Activated CD4-positive, alpha-beta memory T cell treated with anti-CD3 and anti-CD28 coated beads for 36 hours (primary cell): Measurements from ENCODE around the gene MARK1. TPM values are rescaled to one million over a fixed set of nuclear protein-coding genes. Genes with fewer than 3 reads are reported as not detected.

Experiments
- CTCF ChIA-PET: fragments of 350-600 bp; sonication (Branson Sonifier 250); formaldehyde crosslinking; loops from one replicate; lab custom pipeline; 2021; ENCODE audit warnings: antibody characterized with exemption, inconsistent platforms; lab: Charles Lee
- POLR2A ChIA-PET: fragments of 350-600 bp; sonication (Branson Sonifier 250); formaldehyde crosslinking; loops from one replicate; lab custom pipeline; 2021; ENCODE audit warnings: antibody characterized with exemption; lab: Charles Lee
- DNase-seq: peaks from one replicate; pipeline ENCODE4 v3.0.0-alpha.2; 2020
- H3K27ac Mint-ChIP-seq: one replicate; pipeline ENCODE4 v1.8.0; 2021; ENCODE audit warnings: mixed read lengths
- H3K27me3 Mint-ChIP-seq: one replicate; pipeline ENCODE4 v1.8.0; 2021; ENCODE audit warnings: mixed read lengths
- H3K36me3 Mint-ChIP-seq: one replicate; pipeline ENCODE4 v1.8.0; 2021; ENCODE audit warnings: mixed read lengths
- H3K4me1 Mint-ChIP-seq: one replicate; pipeline ENCODE4 v1.8.0; 2021; ENCODE audit warnings: low read depth, mixed read lengths
- H3K4me3 Mint-ChIP-seq: one replicate; pipeline ENCODE4 v1.8.0; 2021; ENCODE audit warnings: mild to moderate bottlenecking, mixed read lengths
- H3K9me3 Mint-ChIP-seq: one replicate; pipeline ENCODE4 v1.8.0; 2021; ENCODE audit warnings: mixed read lengths
- intact Hi-C: fragments of 100-400 bp; cut with micrococcal nuclease; formaldehyde crosslinking; loops from one replicate; pipeline ENCODE4 v1.15.1; 2023
- total RNA-seq, 2 experiments: library from RNA; stranded (reverse); gene quantifications; one replicate each; pipeline ENCODE4 v1.2.3, GENCODE V29; 2021

The MARK1 gene
- total RNA-seq, 2 experiments from 2014 or later: not detected

DNA sequence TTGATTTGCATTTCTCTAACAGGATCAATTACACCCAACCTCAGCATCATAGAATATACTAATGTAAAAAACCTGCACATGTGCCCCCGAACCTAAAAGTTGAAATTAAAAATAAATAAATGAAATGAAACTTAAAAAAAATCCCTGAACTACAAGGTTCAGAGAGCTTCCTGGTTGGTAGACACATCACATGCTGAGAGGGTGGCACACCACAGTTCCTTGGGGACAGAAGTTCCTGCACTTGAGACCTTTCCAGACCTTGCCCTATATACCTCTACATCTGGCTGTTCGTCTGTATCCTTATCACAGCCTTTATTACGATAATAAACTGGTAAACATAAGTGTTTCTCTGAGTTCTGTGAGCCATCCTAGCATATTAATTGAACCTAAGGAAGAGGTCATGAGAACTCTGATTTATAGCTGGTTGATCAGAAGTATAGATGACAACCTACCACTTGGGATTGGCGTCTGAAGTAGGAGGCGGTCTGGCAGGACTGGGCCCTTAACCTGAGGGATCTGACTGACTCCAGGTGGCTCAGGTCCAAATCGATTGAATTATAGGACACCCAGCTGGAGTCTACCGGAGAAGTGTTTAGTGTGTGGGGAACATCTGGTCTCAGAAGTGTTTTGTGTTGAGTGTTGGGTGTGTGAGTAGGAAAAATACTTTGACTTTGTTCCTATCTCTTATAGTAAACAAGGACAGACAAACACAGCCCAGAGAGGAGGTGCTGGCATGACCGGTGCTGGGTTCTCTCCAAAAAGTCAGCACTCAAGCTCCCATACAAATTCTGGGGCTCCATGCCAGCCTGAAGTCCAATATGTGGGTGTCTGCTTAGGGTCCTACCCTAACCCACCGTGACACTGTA is 181.2 kb downstream of the MARK1 start:
- H3K4me1 Mint-ChIP-seq: no peaks in the 10 kb centered on the region
- H3K36me3 Mint-ChIP-seq: no peaks in the 10 kb centered on the region
- no peak overlapping the region for H3K27ac Mint-ChIP-seq
- CTCF ChIA-PET: no interaction called here
- intact Hi-C loops: no loop called here
- H3K9me3 Mint-ChIP-seq: no peaks in the 10 kb centered on the region
- no peak for DNase-seq
- H3K27me3 Mint-ChIP-seq: peaks cover 2% of the 10 kb centered on the region
- POLR2A ChIA-PET: no interaction called here
- no peak overlapping the region for H3K4me3 Mint-ChIP-seq

DNA sequence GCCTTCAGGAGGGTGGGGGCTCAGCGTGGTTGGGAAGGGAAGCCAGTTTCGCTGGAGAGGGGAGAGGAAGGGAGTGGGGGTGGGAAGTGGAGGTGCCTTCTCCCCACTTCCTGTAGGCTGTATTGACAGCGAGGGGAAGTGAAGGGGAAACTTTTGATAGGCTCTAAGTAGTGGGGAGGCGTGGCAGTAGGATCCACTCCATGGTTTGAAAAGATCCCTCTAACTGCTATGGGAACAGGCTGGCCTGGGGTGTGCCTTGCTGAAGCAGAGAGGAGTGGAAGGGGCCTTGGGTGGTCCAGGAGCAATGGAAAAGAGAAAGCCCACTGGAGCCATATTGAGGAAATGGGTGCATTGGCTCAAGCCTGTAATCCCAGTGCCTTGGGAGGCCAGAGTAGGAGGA is 182.4 kb downstream of the MARK1 start:
- ChIA-PET CTCF (no interaction called here), POLR2A (no interaction called here)
- peaks cover 2% of the 10 kb centered on the region for H3K27me3 Mint-ChIP-seq
- intact Hi-C loops: no loop called here
- no peak for DNase-seq
- no peak overlapping the region for H3K4me3 Mint-ChIP-seq
- no peak overlapping the region for H3K27ac Mint-ChIP-seq
- no peaks in the 10 kb centered on the region for H3K9me3 Mint-ChIP-seq
- no peaks in the 10 kb centered on the region for H3K4me1 Mint-ChIP-seq
- H3K36me3 Mint-ChIP-seq: no peaks in the 10 kb centered on the region

DNA sequence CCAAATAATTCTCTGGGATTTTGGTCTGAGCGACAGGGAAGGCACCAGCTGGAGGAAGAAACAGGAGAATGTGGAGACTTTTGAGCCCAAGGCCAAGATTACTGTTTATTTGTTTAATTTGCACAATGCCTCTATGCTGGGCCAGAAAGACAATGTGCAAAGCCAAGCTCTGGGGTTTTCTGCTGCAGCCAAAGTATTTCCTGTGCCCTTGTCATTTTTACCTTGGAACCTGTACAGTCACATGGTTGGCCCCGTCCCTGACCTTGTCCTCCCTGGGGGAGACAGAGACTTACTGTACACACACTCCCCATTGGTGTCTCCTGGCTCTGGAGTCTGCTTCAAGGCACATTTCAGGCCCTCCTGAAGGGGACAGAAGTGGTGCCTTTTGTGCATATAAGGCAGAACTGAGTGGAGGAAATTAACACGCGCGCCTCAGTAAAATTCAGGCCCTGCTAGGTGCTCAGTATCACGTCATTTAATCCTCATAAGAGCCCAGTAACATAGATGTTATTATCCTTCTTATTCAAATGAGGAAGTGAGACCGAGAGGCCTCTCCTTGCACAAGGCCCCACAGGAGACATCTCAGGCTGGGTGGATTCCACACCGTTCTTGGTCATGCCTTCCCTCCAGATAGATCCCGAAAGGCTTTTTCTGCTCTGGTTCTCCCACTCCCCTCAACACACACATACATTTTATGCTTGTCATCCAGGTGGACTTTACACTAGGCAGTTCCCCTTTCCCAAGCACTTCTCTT is 183.3 kb downstream of the MARK1 start:
- H3K36me3 Mint-ChIP-seq: no peaks in the 10 kb centered on the region
- peaks cover 9% of the 10 kb centered on the region for H3K9me3 Mint-ChIP-seq
- no peak for DNase-seq
- H3K27me3 Mint-ChIP-seq: peaks cover 4% of the 10 kb centered on the region
- H3K27ac Mint-ChIP-seq: no peak overlapping the region
- ChIA-PET POLR2A (no interaction called here), CTCF (no interaction called here)
- intact Hi-C loops: no loop called here
- H3K4me1 Mint-ChIP-seq: no peaks in the 10 kb centered on the region
- H3K4me3 Mint-ChIP-seq: no peak overlapping the region

Other genes starting within 250 kb of the MARK1 start
- under 1 TPM; 0.73 to 0.76 TPM for gene C1orf115, start 162.2 kb downstream of the MARK1 start, total RNA-seq
- gene MTARC2, start 220.2 kb downstream of the MARK1 start, total RNA-seq: not detected